Measurements from ENCODE around the gene RFXANK. TPM values are rescaled to one million over a fixed set of nuclear protein-coding genes. Genes with fewer than 3 reads are reported as not detected.

RFXANK gene
- total RNA-seq, 6 experiments from 2014 or later = 13.8 to 21.2 (median 17.3) TPM

DNA sequence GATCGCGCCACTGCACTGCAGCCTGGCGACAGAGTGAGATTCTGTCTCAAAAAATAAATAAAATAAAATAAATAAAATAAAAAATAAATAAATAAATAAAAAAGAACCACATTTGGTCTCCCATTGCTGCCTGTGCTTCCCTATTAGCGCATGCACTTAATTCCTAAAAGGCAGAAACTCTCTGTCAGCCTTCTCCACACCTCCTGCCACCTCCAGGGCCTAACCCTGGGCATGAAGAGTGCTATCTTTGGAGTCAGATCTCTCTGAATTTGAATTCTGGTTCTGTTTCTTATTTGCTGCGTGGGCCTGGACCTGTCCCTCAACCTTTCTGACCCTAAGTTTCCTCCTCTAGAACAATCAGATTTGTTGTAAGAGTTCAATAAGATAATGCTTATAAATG is 31.0 kb downstream of the RFXANK start:
- H3K27ac ChIP-seq = no peak overlapping the region
- no peaks in the 10 kb centered on the region for H3K4me1 ChIP-seq
- no peaks in the 10 kb centered on the region for H3K27me3 ChIP-seq
- DNase-seq = no peak
- 84% methylated on average over 4 of the region's 5 CpGs for WGBS (ENCODE audit: insufficient coverage, low coverage, low lambda C conversion rate, missing lambda C conversion rate)
- intact Hi-C loops (cut with DNase I) = no loop called here
- TF ChIP-seq, protein P1, sequence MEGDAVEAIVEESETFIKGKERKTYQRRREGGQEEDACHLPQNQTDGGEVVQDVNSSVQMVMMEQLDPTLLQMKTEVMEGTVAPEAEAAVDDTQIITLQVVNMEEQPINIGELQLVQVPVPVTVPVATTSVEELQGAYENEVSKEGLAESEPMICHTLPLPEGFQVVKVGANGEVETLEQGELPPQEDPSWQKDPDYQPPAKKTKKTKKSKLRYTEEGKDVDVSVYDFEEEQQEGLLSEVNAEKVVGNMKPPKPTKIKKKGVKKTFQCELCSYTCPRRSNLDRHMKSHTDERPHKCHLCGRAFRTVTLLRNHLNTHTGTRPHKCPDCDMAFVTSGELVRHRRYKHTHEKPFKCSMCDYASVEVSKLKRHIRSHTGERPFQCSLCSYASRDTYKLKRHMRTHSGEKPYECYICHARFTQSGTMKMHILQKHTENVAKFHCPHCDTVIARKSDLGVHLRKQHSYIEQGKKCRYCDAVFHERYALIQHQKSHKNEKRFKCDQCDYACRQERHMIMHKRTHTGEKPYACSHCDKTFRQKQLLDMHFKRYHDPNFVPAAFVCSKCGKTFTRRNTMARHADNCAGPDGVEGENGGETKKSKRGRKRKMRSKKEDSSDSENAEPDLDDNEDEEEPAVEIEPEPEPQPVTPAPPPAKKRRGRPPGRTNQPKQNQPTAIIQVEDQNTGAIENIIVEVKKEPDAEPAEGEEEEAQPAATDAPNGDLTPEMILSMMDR (IDR thresholded peaks at IDR 0.05) = no peak
- no peak for TF ChIP-seq POLR2A (IDR thresholded peaks at IDR 0.05)
- H3K36me3 ChIP-seq = no peaks in the 10 kb centered on the region
- H3K9me3 ChIP-seq = no peaks in the 10 kb centered on the region
- ATAC-seq = no peak
- H3K4me3 ChIP-seq = no peak overlapping the region

DNA sequence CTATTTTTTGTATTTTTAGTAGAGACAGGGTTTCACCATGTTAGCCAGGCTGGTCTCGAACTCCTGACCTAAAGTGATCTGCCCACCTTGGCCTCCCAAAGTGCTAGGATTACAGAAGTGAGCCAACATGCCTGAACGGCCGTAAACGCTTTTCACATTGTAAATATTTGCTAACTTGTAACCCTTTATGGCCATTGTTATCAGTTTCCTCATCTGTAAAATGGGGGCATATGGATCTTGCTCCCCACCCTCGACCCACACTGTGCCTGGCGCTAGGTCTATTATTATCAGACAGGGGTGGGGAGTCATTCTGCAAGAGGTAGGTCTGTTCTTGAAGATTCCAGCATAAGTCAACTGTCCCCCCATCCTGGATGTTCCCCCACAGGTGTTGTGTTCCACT is 31.6 kb downstream of the RFXANK start:
- TF ChIP-seq, protein P1 (IDR thresholded peaks at IDR 0.05) = no peak
- no peak for TF ChIP-seq POLR2A (IDR thresholded peaks at IDR 0.05)
- Histone ChIP-seq H3K4me1 (peaks cover 0 to 6% (median 3%) of the 10 kb centered on the region in 4 donors), H3K9me3 (no peaks in the 10 kb centered on the region), H3K36me3 (no peaks in the 10 kb centered on the region), H3K4me3 (no peak overlapping the region), H3K27ac (no peak overlapping the region), H3K27me3 (no peaks in the 10 kb centered on the region)
- 57% methylated on average over 6 of the region's 6 CpGs for WGBS (ENCODE audit: insufficient coverage, low coverage, low lambda C conversion rate, missing lambda C conversion rate)
- intact Hi-C loops (cut with DNase I) = no loop called here
- DNase-seq (no peak), ATAC-seq (no peak)

DNA sequence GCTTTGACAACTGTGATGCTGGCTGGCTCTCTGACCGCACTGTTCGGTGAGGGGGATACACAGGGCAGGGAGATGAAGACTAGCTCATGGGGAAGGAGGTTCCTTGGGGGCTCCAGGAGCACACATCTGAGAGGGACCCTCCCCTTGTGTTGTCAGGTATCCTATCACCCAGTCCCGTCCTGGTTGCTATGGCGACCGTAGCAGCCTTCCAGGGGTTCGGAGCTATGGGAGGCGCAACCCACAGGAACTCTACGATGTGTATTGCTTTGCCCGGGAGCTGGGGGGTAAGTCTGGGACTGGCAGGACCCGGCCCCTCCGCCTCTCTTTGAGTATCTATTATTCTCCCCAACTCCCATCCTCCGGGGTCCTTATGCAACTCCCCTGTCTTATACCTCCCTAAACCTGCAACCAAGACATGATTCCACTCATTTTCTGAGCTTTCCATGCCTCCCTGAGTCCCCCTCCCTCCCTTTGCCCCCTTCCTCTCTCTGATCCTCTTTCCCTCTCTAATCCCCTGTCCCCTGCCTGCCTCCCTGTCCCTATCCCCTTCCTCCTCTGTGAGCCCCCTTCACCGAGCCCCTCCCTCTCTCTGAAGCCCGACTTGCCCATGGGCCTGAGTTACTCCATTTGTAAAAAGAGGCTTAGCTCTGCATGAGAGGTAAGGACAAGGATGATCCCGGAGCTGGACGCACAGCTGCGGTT is 32.2 kb downstream of the RFXANK start:
- intact Hi-C loops (cut with DNase I) = no loop called here
- 31% methylated on average over 6 of the region's 17 CpGs for WGBS (ENCODE audit: insufficient coverage, low coverage, low lambda C conversion rate, missing lambda C conversion rate)
- no peaks in the 10 kb centered on the region for H3K27me3 ChIP-seq
- ATAC-seq (no peak), DNase-seq (no peak)
- H3K4me3 ChIP-seq = peak overlapping the region in 1 of 3 donors; percentile 43
- no peak overlapping the region for H3K27ac ChIP-seq
- no peaks in the 10 kb centered on the region for H3K9me3 ChIP-seq
- peaks cover 0 to 10% (median 3%) of the 10 kb centered on the region in 4 donors for H3K4me1 ChIP-seq
- H3K36me3 ChIP-seq = no peaks in the 10 kb centered on the region
- no peak for TF ChIP-seq POLR2A (IDR thresholded peaks at IDR 0.05)
- TF ChIP-seq, protein P1 (IDR thresholded peaks at IDR 0.05) = no peak

DNA sequence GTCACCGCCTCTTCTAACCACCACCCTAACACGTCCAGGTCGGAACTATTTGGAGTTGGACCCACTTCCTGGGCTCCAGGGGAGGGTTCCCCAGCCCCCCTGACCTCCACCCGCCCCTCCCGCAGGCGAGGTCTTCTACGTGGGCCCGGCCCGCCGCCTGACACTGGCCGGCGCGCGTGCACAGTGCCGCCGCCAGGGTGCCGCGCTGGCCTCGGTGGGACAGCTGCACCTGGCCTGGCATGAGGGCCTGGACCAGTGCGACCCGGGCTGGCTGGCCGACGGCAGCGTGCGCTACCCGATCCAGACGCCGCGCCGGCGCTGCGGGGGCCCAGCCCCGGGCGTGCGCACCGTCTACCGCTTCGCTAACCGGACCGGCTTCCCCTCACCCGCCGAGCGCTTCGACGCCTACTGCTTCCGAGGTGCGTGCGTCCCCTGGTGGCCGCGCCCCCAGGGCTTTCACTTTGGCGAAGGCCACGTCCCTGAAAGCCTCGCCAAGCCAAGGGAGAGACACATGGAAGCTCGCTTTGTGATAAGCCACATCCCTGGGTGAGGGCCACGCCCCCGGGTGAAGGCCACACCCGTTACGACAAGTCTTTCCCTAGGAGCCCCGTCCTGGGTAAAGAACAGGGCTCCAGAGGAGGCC is 32.9 kb downstream of the RFXANK start:
- TF ChIP-seq POLR2A (IDR thresholded peaks at IDR 0.05) = no peak
- TF ChIP-seq, protein P1 (IDR thresholded peaks at IDR 0.05) = peak; percentile 61 to 70 (median 66)

More for the DNA sequence above, 32.9 kb downstream of the RFXANK start:
- DNase-seq (peak; percentile 76 to 82 (median 81)), ATAC-seq (peak; percentile 73 to 89 (median 83))
- Histone ChIP-seq H3K36me3 (no peaks in the 10 kb centered on the region), H3K4me1 (peaks cover 0 to 10% (median 3%) of the 10 kb centered on the region in 4 donors), H3K4me3 (peak overlapping the region; percentile 31 to 43 (median 32)), H3K9me3 (no peaks in the 10 kb centered on the region), H3K27ac (no peak overlapping the region), H3K27me3 (no peaks in the 10 kb centered on the region)
- WGBS (ENCODE audit: insufficient coverage, low coverage, low lambda C conversion rate, missing lambda C conversion rate) = under 1% methylated on average over 20 of the region's 59 CpGs
- intact Hi-C loops (cut with DNase I) = no loop called here

All from right lobe of liver (tissue), 6 donors.